GM12872 (cell line): Measurements from ENCODE around the gene CNN2.

Experiments used
- CTCF ChIP-seq: IDR thresholded peaks from 3 replicates; pipeline ENCODE4 v1.5.1; 2011; ENCODE audit warnings: low read depth, mild to moderate bottlenecking, low read length, moderate library complexity; ENCODE audit not compliant: insufficient read depth

Gene CNN2

GRCh38 chr19:986083-986482 is 40.3 kb upstream of the CNN2 start:
- TF ChIP-seq CTCF, result no peak

- no peak for TF ChIP-seq CTCF
Measured at GRCh38 chr19:988081-988480, 38.3 kb upstream of the CNN2 start.

- TF ChIP-seq CTCF, result no peak
Measured at GRCh38 chr19:988510-988909, 37.9 kb upstream of the CNN2 start.

- peak; percentile 37; the same call in 2 of the 3 replicates for TF ChIP-seq CTCF
Measured at GRCh38 chr19:989381-990081, 36.9 kb upstream of the CNN2 start.

- no peak for TF ChIP-seq CTCF
Measured at GRCh38 chr19:990119-990571, 36.3 kb upstream of the CNN2 start.

- no peak for TF ChIP-seq CTCF
Measured at GRCh38 chr19:990746-991145, 35.7 kb upstream of the CNN2 start.

- TF ChIP-seq CTCF, result no peak
Measured at GRCh38 chr19:991174-991931, 35.1 kb upstream of the CNN2 start.
